MM.1S (cell line): ENCODE measurements around the gene CD99L2.

Source experiments
- DNase-seq: peaks from one replicate; pipeline ENCODE4 v3.0.0-alpha.2; 2015
- H2AFZ ChIP-seq: fragments of 300-600 bp; sonication (generic); 2 replicates; pipeline ENCODE4 v1.6.0; 2016; ENCODE audit warnings: antibody characterized with exemption, low read length
- H3F3A ChIP-seq: fragments of 300-600 bp; sonication (generic); 2 replicates; pipeline ENCODE4 v1.6.1; 2016; ENCODE audit warnings: mild to moderate bottlenecking, antibody characterized with exemption, low read length, moderate library complexity, mixed read lengths; ENCODE audit not compliant: insufficient read depth
- H3K27ac ChIP-seq: fragments of 300-600 bp; sonication (generic); 2 replicates; pipeline ENCODE4 v1.5.1; 2016; ENCODE audit warnings: mild to moderate bottlenecking, low read length
- H3K27me3 ChIP-seq: fragments of 300-600 bp; sonication (generic); replicated peaks from 2 replicates; pipeline ENCODE4 v1.6.0; 2016; ENCODE audit warnings: low read length; ENCODE audit not compliant: insufficient read depth
- H3K36me3 ChIP-seq: fragments of 300-600 bp; sonication (generic); replicated peaks from 2 replicates; pipeline ENCODE4 v1.6.1; 2016; ENCODE audit warnings: mild to moderate bottlenecking, low read length, mixed read lengths; ENCODE audit not compliant: insufficient read depth
- H3K4me1 ChIP-seq: fragments of 300-600 bp; sonication (generic); 2 replicates; pipeline ENCODE4 v1.6.1; 2016; ENCODE audit warnings: low read length, mixed read lengths
- H3K4me2 ChIP-seq: fragments of 300-600 bp; sonication (generic); 2 replicates; pipeline ENCODE4 v1.6.0; 2016; ENCODE audit warnings: low read depth, low read length
- H3K4me3 ChIP-seq: fragments of 300-600 bp; sonication (generic); 2 replicates; pipeline ENCODE4 v1.5.1; 2016; ENCODE audit warnings: low read length, mixed read lengths
- H3K79me2 ChIP-seq: fragments of 300-600 bp; sonication (generic); 2 replicates; pipeline ENCODE4 v1.6.1; 2016; ENCODE audit warnings: mixed run types, low read length, mixed read lengths
- H3K9ac ChIP-seq: fragments of 300-600 bp; sonication (generic); 2 replicates; pipeline ENCODE4 v1.6.1; 2016; ENCODE audit warnings: low read length, mixed read lengths
- H3K9me2 ChIP-seq: fragments of 300-600 bp; sonication (generic); replicated peaks from 2 replicates; pipeline ENCODE4 v1.6.1; 2016; ENCODE audit warnings: mild to moderate bottlenecking, low read length, mixed read lengths; ENCODE audit not compliant: insufficient read depth
- H3K9me3 ChIP-seq: fragments of 300-600 bp; sonication (generic); replicated peaks from 2 replicates; pipeline ENCODE4 v1.6.1; 2016; ENCODE audit warnings: mild to moderate bottlenecking, low read length, mixed read lengths; ENCODE audit not compliant: insufficient read depth
- H4K20me1 ChIP-seq: fragments of 300-600 bp; sonication (generic); 2 replicates; pipeline ENCODE4 v1.6.1; 2016; ENCODE audit warnings: mild to moderate bottlenecking, low read length, moderate library complexity, mixed read lengths; ENCODE audit not compliant: insufficient read depth
- CTCF ChIP-seq: fragments of 300-600 bp; sonication (generic); IDR thresholded peaks from 2 replicates; pipeline ENCODE4 v1.5.1; 2016; ENCODE audit warnings: antibody characterized with exemption, low read length, mixed read lengths
- EZH2 ChIP-seq: fragments of 300-600 bp; sonication (generic); optimal IDR thresholded peaks from 2 replicates; pipeline ENCODE3; 2017; ENCODE audit warnings: low read depth, mild to moderate bottlenecking, antibody characterized with exemption, low read length, mixed read lengths
- EZH2phosphoT487 ChIP-seq: fragments of 300-600 bp; sonication (generic); IDR thresholded peaks from 2 replicates; pipeline ENCODE4 v1.6.1; 2018; ENCODE audit warnings: antibody characterized with exemption, low read length

Gene CD99L2

GRCh38 chrX:150896632-150897031 lies 1.8 kb downstream of the CD99L2 start:
- H4K20me1 ChIP-seq: no peaks in the 10 kb centered on the region
- no peak overlapping the region for H2AFZ ChIP-seq
- no peak overlapping the region for H3K27ac ChIP-seq
- no peaks in the 10 kb centered on the region for H3K27me3 ChIP-seq
- no peaks in the 10 kb centered on the region for H3F3A ChIP-seq
- H3K4me3 ChIP-seq: no peak overlapping the region
- H3K79me2 ChIP-seq: peaks cover 19% of the 10 kb centered on the region
- no peaks in the 10 kb centered on the region for H3K9me2 ChIP-seq
- TF ChIP-seq EZH2 (no peak), EZH2phosphoT487 (no peak), CTCF (no peak)
- no peak overlapping the region for H3K4me2 ChIP-seq
- H3K4me1 ChIP-seq: peaks cover 6% of the 10 kb centered on the region; the same call in 1 of the 2 replicates
- DNase-seq: no peak
- no peaks in the 10 kb centered on the region for H3K9me3 ChIP-seq
- no peak overlapping the region for H3K9ac ChIP-seq
- H3K36me3 ChIP-seq: no peaks in the 10 kb centered on the region

- Histone ChIP-seq H3F3A (no peaks in the 10 kb centered on the region), H3K79me2 (peaks cover 21% of the 10 kb centered on the region), H2AFZ (no peak overlapping the region), H3K4me1 (peaks cover 6% of the 10 kb centered on the region; the same call in 1 of the 2 replicates), H4K20me1 (no peaks in the 10 kb centered on the region), H3K9me3 (no peaks in the 10 kb centered on the region), H3K4me3 (no peak overlapping the region), H3K27ac (no peak overlapping the region), H3K36me3 (no peaks in the 10 kb centered on the region), H3K9me2 (no peaks in the 10 kb centered on the region), H3K9ac (no peak overlapping the region), H3K4me2 (no peak overlapping the region), H3K27me3 (no peaks in the 10 kb centered on the region)
- TF ChIP-seq EZH2 (no peak), CTCF (no peak), EZH2phosphoT487 (no peak)
- no peak for DNase-seq
Observed at GRCh38 chrX:150893936-150894335, 4.5 kb downstream of the CD99L2 start.

- no peaks in the 10 kb centered on the region for H3K9me3 ChIP-seq
- H3K27ac ChIP-seq: no peak overlapping the region
- DNase-seq: no peak
- no peaks in the 10 kb centered on the region for H3K27me3 ChIP-seq
- H3K4me1 ChIP-seq: no peaks in the 10 kb centered on the region
- no peaks in the 10 kb centered on the region for H3K9me2 ChIP-seq
- no peak for TF ChIP-seq EZH2
- TF ChIP-seq EZH2phosphoT487: no peak
- no peak for TF ChIP-seq CTCF
- peaks cover 37% of the 10 kb centered on the region for H3K79me2 ChIP-seq
- H3F3A ChIP-seq: no peaks in the 10 kb centered on the region
- H4K20me1 ChIP-seq: no peaks in the 10 kb centered on the region
- no peak overlapping the region for H3K4me2 ChIP-seq
- no peak overlapping the region for H3K4me3 ChIP-seq
- no peak overlapping the region for H3K9ac ChIP-seq
- H3K36me3 ChIP-seq: no peaks in the 10 kb centered on the region
- no peak overlapping the region for H2AFZ ChIP-seq
Observed at GRCh38 chrX:150889131-150889530, 9.3 kb downstream of the CD99L2 start.
